ENCODE measurements around the gene MYO9B.
"Not testable (repeated sequence)": the region's sequence is repeated elsewhere in the genome, so short reads cannot be mapped to it uniquely, and the experiment has no call there.

The MYO9B gene

DNA sequence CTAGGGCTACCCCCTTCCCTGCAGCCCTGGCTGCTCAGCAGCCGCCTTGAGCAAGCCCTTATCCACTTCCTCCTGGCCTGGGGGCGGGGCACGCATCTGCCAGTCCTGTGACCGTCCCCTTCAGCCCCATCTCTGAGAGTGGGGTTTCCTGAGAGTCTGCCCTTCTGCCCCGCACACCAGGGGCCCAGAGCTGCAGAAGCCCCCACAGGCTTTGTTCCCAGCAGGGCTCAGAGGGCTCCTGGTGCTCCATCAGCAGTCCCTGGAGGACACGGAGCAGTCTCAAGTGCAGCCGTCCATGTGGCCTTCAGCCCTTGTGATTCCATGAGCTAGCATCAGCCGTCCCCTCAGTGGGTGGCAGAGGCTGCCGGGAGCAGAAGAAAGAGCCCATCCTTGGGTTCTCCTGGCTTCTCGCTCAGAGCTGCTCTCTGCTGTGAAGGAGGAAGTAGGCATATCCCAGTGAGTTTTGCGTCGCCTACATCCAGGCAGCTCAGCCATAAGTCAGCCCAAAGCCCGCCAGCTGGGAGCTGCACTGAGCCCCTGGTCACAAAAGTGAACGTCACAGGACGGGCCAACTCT lies 16.3 kb downstream of the MYO9B start:
- ChIA-PET POLR2A (no interaction called here), CTCF (interaction anchor here (1.0 to 1.2 kb wide), 4 partner anchors 11 to 191 kb away, joined by 3 to 4 read pairs (median 3); no protein-coding TSS in a partner anchor)
- H3K4me3 ChIP-seq (ENCODE audit: low read depth, low read length) = no peak overlapping the region
- no peak for DNase-seq (ENCODE audit: low read depth, low spot score)
- TF ChIP-seq, protein P1, sequence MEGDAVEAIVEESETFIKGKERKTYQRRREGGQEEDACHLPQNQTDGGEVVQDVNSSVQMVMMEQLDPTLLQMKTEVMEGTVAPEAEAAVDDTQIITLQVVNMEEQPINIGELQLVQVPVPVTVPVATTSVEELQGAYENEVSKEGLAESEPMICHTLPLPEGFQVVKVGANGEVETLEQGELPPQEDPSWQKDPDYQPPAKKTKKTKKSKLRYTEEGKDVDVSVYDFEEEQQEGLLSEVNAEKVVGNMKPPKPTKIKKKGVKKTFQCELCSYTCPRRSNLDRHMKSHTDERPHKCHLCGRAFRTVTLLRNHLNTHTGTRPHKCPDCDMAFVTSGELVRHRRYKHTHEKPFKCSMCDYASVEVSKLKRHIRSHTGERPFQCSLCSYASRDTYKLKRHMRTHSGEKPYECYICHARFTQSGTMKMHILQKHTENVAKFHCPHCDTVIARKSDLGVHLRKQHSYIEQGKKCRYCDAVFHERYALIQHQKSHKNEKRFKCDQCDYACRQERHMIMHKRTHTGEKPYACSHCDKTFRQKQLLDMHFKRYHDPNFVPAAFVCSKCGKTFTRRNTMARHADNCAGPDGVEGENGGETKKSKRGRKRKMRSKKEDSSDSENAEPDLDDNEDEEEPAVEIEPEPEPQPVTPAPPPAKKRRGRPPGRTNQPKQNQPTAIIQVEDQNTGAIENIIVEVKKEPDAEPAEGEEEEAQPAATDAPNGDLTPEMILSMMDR (IDR thresholded peaks at IDR 0.05; ENCODE audit: insufficient read depth, low read length, missing control alignments) = no peak

DNA sequence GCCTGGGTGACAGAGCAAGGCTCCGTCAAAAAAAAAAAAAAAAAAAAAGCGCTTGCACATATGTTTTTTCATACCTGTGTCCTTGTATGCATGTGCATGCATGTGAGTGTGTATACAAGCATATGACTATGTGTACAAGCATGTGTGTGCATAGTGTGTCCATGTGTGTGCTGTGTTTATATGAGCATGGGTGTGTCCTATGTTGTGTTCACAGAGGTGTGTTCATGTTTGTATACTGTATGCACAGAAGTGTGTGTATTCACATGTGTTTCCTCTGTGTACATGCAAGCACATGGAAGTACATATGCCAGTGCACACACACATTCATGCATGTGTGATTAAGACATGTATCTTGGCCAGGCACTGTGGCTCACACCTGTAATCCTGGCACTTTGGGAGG lies 17.1 kb downstream of the MYO9B start:
- ChIA-PET CTCF (no interaction called here), POLR2A (no interaction called here)
- H3K4me3 ChIP-seq (ENCODE audit: low read depth, low read length) = no peak overlapping the region
- TF ChIP-seq, protein P1 (IDR thresholded peaks at IDR 0.05; ENCODE audit: insufficient read depth, low read length, missing control alignments) = no peak
- no peak for DNase-seq (ENCODE audit: low read depth, low spot score)

GRCh38 chr19:17094694-17095093 lies 19.1 kb downstream of the MYO9B start:
- POLR2A ChIA-PET; DNase-seq (ENCODE audit: low read depth, low spot score); H3K4me3 ChIP-seq (ENCODE audit: low read depth, low read length): not testable (repeated sequence)
- CTCF ChIA-PET = interaction anchor here (0.8 to 1.4 kb wide), 4 partner anchors 8 to 189 kb away, joined by 3 to 5 read pairs (median 4); no protein-coding TSS in a partner anchor

GRCh38 chr19:17095141-17095919 lies 19.8 kb downstream of the MYO9B start:
- no peak for DNase-seq (ENCODE audit: low read depth, low spot score)
- POLR2A ChIA-PET = no interaction called here
- no peak overlapping the region for H3K4me3 ChIP-seq (ENCODE audit: low read depth, low read length)
- TF ChIP-seq, protein P1 (IDR thresholded peaks at IDR 0.05; ENCODE audit: insufficient read depth, low read length, missing control alignments) = no peak
- CTCF ChIA-PET = interaction anchor here (0.8 to 1.4 kb wide), 4 partner anchors 8 to 188 kb away, joined by 3 to 5 read pairs (median 4); no protein-coding TSS in a partner anchor

GRCh38 chr19:17097593-17098126 lies 22.1 kb downstream of the MYO9B start:
- TF ChIP-seq, protein P1 (IDR thresholded peaks at IDR 0.05; ENCODE audit: insufficient read depth, low read length, missing control alignments) = no peak
- CTCF ChIA-PET = no interaction called here
- DNase-seq (ENCODE audit: low read depth, low spot score) = no peak
- H3K4me3 ChIP-seq (ENCODE audit: low read depth, low read length) = no peak overlapping the region
- POLR2A ChIA-PET = no interaction called here

- no peak overlapping the region for H3K4me3 ChIP-seq (ENCODE audit: low read depth, low read length)
- no peak for DNase-seq (ENCODE audit: low read depth, low spot score)
- CTCF ChIA-PET = no interaction called here
- POLR2A ChIA-PET = no interaction called here
- TF ChIP-seq, protein P1 (IDR thresholded peaks at IDR 0.05; ENCODE audit: insufficient read depth, low read length, missing control alignments) = no peak
Observed at GRCh38 chr19:17098326-17098725, 22.7 kb downstream of the MYO9B start.
